Measurements from ENCODE around the gene ATXN1.

The ATXN1 gene

DNA sequence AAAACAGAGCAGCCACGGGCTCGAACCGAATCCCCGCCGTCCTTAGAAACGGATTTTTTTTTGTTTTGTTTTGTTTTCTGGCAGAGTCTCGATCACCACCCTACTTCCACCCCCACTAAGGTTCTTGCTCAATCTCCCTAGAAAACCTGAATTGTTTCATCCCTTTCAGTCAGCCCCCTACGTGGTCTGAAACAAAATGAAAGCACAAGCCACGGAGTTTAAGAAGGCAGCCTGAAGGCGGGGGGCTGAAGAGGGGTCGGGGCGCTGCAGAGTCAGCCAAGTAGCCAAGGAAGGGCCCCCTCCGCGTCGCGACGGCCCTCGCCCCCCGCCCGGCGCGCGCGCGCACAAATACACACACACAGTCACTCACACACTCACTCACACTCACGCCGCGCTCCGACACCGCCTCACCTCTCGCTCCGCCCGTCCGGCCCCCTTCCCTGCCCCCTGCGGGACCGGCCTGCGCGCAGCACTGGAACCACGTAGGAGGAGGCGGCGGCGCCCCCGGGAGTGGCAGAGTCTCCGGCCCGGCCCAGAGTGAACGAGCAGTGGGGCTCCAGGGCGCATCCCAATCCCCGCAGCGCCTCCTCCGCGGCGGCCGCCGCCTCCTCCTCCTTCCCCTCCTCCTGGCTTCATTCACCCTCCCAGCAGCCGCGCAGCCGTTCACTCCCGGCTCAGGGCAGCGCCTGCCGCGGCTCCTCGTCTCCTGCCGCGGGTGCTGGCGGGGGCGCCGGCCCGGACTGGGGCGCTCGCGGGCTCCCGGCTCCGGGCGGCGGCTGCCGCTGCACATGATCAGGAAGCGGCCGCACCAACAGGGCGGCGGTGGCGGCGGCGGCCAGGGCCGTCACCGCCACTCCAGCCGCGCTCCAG, 1.4 kb downstream of the ATXN1 start (continued):
- TF ChIP-seq TRIM28 (IDR thresholded peaks at IDR 0.05; ENCODE audit: borderline replicate concordance, low read length), result no peak
- TF ChIP-seq, protein P1, sequence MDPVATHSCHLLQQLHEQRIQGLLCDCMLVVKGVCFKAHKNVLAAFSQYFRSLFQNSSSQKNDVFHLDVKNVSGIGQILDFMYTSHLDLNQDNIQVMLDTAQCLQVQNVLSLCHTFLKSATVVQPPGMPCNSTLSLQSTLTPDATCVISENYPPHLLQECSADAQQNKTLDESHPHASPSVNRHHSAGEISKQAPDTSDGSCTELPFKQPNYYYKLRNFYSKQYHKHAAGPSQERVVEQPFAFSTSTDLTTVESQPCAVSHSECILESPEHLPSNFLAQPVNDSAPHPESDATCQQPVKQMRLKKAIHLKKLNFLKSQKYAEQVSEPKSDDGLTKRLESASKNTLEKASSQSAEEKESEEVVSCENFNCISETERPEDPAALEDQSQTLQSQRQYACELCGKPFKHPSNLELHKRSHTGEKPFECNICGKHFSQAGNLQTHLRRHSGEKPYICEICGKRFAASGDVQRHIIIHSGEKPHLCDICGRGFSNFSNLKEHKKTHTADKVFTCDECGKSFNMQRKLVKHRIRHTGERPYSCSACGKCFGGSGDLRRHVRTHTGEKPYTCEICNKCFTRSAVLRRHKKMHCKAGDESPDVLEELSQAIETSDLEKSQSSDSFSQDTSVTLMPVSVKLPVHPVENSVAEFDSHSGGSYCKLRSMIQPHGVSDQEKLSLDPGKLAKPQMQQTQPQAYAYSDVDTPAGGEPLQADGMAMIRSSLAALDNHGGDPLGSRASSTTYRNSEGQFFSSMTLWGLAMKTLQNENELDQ (tag by site-specific recombination; IDR thresholded peaks at IDR 0.05; ENCODE audit: low read depth), result no peak

GRCh38 chr6:16759181-16759645, 2.0 kb downstream of the ATXN1 start:
- POLR2A ChIA-PET, result interaction anchor here (0.6 to 1.8 kb wide), 5 partner anchors 9 to 327 kb away, joined by 3 to 11 read pairs (median 6); no protein-coding TSS in a partner anchor
- no peaks in the 10 kb centered on the region for H3K36me3 ChIP-seq (ENCODE audit: control insufficient read depth in 2 of 2, insufficient read depth in 1 of 2, low read length in 2 of 2)
- no peaks in the 10 kb centered on the region for H3K9me3 ChIP-seq (ENCODE audit: control insufficient read depth, insufficient read depth, low read depth, low read length)
- peak overlapping the region; percentile 76 for H3K4me3 ChIP-seq (ENCODE audit: low read depth, low read length)
- H3K4me1 ChIP-seq (ENCODE audit: control insufficient read depth, insufficient read depth, low read length), result peaks cover 52% of the 10 kb centered on the region
- peak overlapping the region; percentile 100 for H3K27ac ChIP-seq (ENCODE audit: extremely low read depth, low read depth, low read length)
- CTCF ChIA-PET, result interaction anchor here (0.7 to 3.4 kb wide), 8 partner anchors 12 to 1122 kb away, joined by 3 to 22 read pairs (median 4); no protein-coding TSS in a partner anchor
- TF ChIP-seq ZFHX2 (tag by site-specific recombination; conservative IDR thresholded peaks at IDR 0.05) (no peak), ZBTB44 (tag by site-specific recombination; IDR thresholded peaks at IDR 0.05) (peak; percentile 57), ZBTB20 (tag by site-specific recombination; IDR thresholded peaks at IDR 0.05) (peak; percentile 36; the same call in 1 of the 2 replicates), ZNF571 (tag by site-specific recombination; IDR thresholded peaks at IDR 0.05) (no peak), ZNF530 (tag by site-specific recombination; IDR thresholded peaks at IDR 0.05; ENCODE audit: low read depth) (no peak)
- TF ChIP-seq, protein P2, sequence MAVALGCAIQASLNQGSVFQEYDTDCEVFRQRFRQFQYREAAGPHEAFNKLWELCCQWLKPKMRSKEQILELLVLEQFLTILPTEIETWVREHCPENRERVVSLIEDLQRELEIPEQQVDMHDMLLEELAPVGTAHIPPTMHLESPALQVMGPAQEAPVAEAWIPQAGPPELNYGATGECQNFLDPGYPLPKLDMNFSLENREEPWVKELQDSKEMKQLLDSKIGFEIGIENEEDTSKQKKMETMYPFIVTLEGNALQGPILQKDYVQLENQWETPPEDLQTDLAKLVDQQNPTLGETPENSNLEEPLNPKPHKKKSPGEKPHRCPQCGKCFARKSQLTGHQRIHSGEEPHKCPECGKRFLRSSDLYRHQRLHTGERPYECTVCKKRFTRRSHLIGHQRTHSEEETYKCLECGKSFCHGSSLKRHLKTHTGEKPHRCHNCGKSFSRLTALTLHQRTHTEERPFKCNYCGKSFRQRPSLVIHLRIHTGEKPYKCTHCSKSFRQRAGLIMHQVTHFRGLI (tag by site-specific recombination; IDR thresholded peaks at IDR 0.05), result no peak
- TF ChIP-seq, protein P3, sequence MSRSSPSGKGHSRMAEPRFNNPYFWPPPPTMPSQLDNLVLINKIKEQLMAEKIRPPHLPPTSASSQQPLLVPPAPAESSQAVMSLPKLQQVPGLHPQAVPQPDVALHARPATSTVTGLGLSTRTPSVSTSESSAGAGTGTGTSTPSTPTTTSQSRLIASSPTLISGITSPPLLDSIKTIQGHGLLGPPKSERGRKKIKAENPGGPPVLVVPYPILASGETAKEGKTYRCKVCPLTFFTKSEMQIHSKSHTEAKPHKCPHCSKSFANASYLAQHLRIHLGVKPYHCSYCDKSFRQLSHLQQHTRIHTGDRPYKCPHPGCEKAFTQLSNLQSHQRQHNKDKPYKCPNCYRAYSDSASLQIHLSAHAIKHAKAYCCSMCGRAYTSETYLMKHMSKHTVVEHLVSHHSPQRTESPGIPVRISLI (tag by site-specific recombination; IDR thresholded peaks at IDR 0.05), result peak; percentile 93
- TF ChIP-seq, protein P4, sequence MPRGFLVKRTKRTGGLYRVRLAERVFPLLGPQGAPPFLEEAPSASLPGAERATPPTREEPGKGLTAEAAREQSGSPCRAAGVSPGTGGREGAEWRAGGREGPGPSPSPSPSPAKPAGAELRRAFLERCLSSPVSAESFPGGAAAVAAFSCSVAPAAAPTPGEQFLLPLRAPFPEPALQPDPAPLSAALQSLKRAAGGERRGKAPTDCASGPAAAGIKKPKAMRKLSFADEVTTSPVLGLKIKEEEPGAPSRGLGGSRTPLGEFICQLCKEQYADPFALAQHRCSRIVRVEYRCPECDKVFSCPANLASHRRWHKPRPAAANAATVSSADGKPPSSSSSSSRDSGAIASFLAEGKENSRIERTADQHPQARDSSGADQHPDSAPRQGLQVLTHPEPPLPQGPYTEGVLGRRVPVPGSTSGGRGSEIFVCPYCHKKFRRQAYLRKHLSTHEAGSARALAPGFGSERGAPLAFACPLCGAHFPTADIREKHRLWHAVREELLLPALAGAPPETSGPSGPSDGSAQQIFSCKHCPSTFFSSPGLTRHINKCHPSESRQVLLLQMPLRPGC (tag by site-specific recombination; IDR thresholded peaks at IDR 0.05), result 0 out of 2 replicates have a peak, but pooled peaks have one; percentile 10
